IgD-negative memory B cell (primary cell): Measurements from ENCODE around the gene OMG. TPM values are rescaled to one million over a fixed set of nuclear protein-coding genes. Genes with fewer than 3 reads are reported as not detected.

Experiments used
- H3K27ac Mint-ChIP-seq, 3 donors: one replicate each; pipeline ENCODE4 v1.8.0; 2020 to 2022; ENCODE audit warnings: mild to moderate bottlenecking in 3 of 3, mixed read lengths in 3 of 3, moderate library complexity in 1 of 3
- H3K27me3 Mint-ChIP-seq: one replicate; pipeline ENCODE4 v1.8.0; 2021; ENCODE audit warnings: mixed read lengths
- H3K36me3 Mint-ChIP-seq: one replicate; pipeline ENCODE4 v1.8.0; 2020; ENCODE audit warnings: mild to moderate bottlenecking, mixed read lengths
- H3K4me1 Mint-ChIP-seq, 3 donors: one replicate each; pipeline ENCODE4 v1.8.0; 2020 to 2022; ENCODE audit warnings: mixed read lengths in 3 of 3, mild to moderate bottlenecking in 1 of 3
- H3K4me3 Mint-ChIP-seq, 4 donors: one replicate each; pipeline ENCODE4 v1.8.0; 2020 to 2022; ENCODE audit warnings: mild to moderate bottlenecking in 4 of 4, mixed read lengths in 4 of 4, moderate library complexity in 3 of 4
- H3K9me3 Mint-ChIP-seq, 3 donors: one replicate each; pipeline ENCODE4 v1.8.0; 2020 to 2021; ENCODE audit warnings: mixed read lengths in 3 of 3, mild to moderate bottlenecking in 1 of 3
- polyA plus RNA-seq: library from polyadenylated mRNA; unstranded; fragments of 300-500 nt; fragmentation: Illumina TruSeq; gene quantifications from one replicate; pipeline ENCODE4 v1.2.3, GENCODE V29; 2021

The OMG gene
- polyA plus RNA-seq, 1 donor from 2014 or later, result not detected

DNA sequence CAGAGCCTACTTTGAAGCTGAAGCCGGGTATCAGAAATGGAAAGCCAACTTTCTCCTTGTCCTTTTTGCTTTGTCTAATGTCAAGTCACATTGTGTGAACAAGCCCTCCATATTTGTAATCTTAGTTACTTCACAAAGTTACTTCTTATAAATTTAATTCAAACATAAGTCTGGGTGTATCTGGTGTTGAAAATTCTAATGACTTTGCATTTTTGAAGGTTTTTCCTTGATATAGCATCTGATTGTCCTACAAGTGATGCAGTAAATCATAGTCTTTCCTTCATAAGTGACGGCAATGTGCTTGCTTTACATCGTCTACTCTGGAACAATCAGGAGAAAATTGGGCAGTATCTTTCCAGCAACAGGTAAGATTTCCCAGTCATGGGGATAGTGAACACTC lies 36.9 kb downstream of the OMG start:
- no peaks in the 10 kb centered on the region for H3K27me3 Mint-ChIP-seq
- no peak overlapping the region for H3K27ac Mint-ChIP-seq
- no peaks in the 10 kb centered on the region for H3K4me1 Mint-ChIP-seq
- H3K9me3 Mint-ChIP-seq, result no peaks in the 10 kb centered on the region
- no peak overlapping the region for H3K4me3 Mint-ChIP-seq
- peaks cover 1% of the 10 kb centered on the region for H3K36me3 Mint-ChIP-seq

DNA sequence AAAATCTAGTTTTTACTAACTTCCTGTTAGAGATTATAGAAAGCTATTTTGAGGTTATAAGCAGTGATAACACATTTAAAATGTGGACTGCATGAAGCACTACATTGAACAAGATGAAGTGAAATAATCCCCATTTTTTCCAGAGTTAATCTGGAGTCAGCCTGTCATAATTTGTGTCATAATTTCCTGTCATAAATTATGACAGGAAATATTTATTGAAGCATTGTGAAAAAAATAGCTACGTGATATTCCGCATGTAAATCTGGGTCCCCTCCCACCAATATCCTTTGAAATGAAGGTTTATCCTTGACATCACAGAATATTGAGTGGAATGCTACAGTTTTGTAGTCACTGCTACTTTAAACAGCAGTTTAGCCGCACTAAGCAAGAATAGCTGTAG lies 40.1 kb downstream of the OMG start:
- no peak overlapping the region for H3K27ac Mint-ChIP-seq
- no peaks in the 10 kb centered on the region for H3K27me3 Mint-ChIP-seq
- H3K36me3 Mint-ChIP-seq, result peaks cover 1% of the 10 kb centered on the region
- no peak overlapping the region for H3K4me3 Mint-ChIP-seq
- H3K4me1 Mint-ChIP-seq, result no peaks in the 10 kb centered on the region
- no peaks in the 10 kb centered on the region for H3K9me3 Mint-ChIP-seq

DNA sequence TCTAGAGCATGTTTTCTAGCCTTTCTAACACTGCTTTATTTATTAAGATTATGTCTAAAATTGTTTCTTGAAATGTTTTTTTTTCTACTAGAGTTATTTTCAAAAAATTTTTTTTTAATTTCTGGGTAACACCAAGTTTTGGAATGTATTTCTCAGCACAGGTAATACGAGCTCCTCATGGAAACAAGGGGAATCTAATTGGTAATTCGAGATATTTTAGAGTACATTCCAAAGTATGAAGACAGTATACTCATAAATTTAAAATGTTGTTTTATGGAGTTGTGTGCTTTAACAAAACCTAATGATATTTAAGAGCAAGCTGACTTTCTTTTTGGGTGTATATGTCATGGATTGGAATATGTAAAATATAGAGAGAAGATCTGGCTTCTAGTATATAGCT lies 42.4 kb downstream of the OMG start:
- Mint-ChIP-seq H3K27me3 (no peaks in the 10 kb centered on the region), H3K4me3 (no peak overlapping the region), H3K4me1 (peaks cover 6 to 10% (median 8%) of the 10 kb centered on the region in 3 donors), H3K36me3 (no peaks in the 10 kb centered on the region), H3K27ac (no peak overlapping the region), H3K9me3 (no peaks in the 10 kb centered on the region)

DNA sequence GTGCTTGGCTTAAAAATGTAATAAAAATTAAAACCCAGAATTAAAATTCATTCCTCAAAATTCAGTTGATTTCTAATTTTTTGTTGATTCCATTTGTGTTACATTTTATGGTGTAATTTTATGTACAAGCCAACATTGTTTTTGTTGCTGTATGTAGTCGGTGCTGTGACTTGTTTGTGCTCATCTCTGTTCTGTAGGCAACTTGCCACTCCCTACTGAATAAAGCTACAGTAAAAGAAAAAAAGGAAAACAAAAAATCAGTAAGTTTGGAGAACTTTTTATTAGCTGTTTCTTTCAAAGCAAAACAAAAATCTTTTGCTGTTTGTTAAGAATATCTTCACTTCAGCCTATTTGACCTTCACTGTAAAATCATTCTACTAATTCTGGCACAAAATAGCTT lies 44.3 kb downstream of the OMG start:
- Mint-ChIP-seq H3K36me3 (no peaks in the 10 kb centered on the region), H3K9me3 (no peaks in the 10 kb centered on the region), H3K27me3 (no peaks in the 10 kb centered on the region), H3K4me1 (peaks cover 8 to 10% (median 10%) of the 10 kb centered on the region in 3 donors), H3K27ac (no peak overlapping the region), H3K4me3 (no peak overlapping the region)

DNA sequence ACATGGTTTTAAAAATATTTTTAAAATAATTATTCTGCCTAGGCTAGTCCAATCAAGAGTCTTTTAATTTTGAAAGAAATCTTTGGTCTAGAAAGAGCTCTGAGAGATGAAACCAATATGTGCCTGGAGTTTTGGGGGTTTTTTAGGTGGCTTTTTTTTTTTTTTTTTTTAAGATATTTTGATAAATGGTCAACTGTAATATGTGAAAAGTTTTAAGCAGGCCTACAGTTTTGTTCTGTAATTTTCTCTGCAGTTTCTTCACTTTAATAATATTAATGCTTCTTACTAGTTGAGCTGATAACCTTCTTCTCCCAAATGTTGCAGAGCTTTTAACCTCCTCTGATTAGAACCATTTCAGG lies 45.1 kb downstream of the OMG start:
- Mint-ChIP-seq H3K9me3 (no peaks in the 10 kb centered on the region), H3K36me3 (peaks cover 3% of the 10 kb centered on the region), H3K4me1 (peaks cover 10% of the 10 kb centered on the region in 3 donors), H3K27ac (no peak overlapping the region), H3K27me3 (no peaks in the 10 kb centered on the region), H3K4me3 (no peak overlapping the region)

DNA sequence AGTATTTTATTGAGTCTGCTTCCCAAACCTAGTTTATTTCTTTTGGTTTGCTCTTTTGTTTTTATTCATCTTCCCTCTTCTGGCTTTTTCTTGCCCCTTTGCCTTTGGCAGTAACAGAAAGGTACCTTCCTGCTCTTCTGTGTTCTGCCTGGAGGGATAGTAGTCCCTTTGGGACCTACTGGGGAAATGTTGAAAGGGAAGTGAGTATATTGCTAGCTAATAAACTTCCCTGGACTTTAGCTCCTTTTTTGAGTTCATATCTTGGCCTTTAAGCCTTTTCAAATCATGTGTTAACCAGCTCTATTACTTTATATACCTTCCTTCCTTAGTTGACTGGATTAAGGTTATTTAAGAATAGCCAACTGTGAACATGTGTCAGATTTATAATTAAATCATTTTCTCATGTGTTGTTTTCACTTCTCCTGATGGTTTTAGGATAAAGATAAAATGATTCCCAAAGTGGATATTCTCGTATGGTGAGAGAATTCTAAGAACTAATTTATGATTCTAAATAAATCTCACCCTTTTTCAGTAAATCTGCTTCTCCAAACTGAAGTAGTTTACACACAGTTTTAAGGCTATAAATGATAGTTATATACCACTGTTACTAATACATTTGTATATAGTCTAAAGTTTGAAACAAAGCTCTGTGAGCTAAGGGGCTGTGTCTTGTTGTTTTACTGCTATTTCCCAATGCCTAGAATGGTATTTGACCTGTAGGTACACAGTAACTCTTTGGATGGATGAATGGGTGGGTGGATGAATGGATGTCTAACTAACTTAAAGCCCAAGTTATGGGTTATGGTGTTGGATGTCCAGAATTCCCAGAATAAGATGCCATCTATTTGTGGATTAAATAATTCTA lies 45.7 kb downstream of the OMG start:
- Mint-ChIP-seq H3K36me3 (peaks cover 5% of the 10 kb centered on the region), H3K27ac (no peak overlapping the region), H3K4me1 (peaks cover 10% of the 10 kb centered on the region in 3 donors), H3K27me3 (no peaks in the 10 kb centered on the region), H3K4me3 (peak overlapping the region in 1 of 4 donors; percentile 43), H3K9me3 (no peaks in the 10 kb centered on the region)

DNA sequence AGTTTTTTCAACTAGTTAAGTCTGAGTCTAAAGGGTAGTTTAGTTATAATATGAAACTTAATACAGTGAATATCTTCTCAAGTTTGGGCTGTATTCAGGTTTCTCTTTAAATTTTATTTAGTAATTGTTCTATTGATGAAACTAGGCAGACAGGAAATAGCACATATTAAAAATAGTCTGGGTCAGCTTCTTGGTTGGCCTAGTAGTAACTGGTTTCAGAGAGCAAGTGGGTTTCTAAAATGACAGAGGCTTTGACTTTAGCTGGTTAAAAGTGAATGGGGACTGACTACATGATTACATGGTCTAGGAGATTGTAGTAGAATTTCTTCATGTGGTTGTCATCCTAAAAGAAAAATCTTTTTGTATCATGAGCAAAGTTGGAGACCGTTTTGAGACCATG lies 46.8 kb downstream of the OMG start:
- peaks cover 7% of the 10 kb centered on the region for H3K36me3 Mint-ChIP-seq
- peaks cover 10% of the 10 kb centered on the region in 3 donors for H3K4me1 Mint-ChIP-seq
- H3K4me3 Mint-ChIP-seq, result no peak overlapping the region
- no peak overlapping the region for H3K27ac Mint-ChIP-seq
- H3K27me3 Mint-ChIP-seq, result no peaks in the 10 kb centered on the region
- H3K9me3 Mint-ChIP-seq, result no peaks in the 10 kb centered on the region

DNA sequence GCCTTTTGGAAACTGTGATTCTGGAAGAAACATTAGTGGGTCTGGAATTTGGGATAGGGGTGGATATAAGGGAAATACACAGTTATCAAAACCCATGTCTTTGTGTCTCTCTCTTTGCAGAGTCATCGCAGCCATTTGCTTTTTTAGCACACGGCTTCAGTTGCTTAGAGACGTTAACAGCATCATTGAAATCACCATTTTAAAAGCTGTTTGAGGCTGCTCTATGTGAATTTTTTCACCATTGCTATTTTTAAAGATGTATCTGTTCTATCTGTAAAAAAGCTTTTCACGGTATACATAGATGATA lies 47.3 kb downstream of the OMG start:
- H3K27me3 Mint-ChIP-seq, result no peaks in the 10 kb centered on the region
- H3K9me3 Mint-ChIP-seq, result no peaks in the 10 kb centered on the region
- peaks cover 7% of the 10 kb centered on the region for H3K36me3 Mint-ChIP-seq
- no peak overlapping the region for H3K4me3 Mint-ChIP-seq
- no peak overlapping the region for H3K27ac Mint-ChIP-seq
- H3K4me1 Mint-ChIP-seq, result peaks cover 10% of the 10 kb centered on the region in 3 donors

DNA sequence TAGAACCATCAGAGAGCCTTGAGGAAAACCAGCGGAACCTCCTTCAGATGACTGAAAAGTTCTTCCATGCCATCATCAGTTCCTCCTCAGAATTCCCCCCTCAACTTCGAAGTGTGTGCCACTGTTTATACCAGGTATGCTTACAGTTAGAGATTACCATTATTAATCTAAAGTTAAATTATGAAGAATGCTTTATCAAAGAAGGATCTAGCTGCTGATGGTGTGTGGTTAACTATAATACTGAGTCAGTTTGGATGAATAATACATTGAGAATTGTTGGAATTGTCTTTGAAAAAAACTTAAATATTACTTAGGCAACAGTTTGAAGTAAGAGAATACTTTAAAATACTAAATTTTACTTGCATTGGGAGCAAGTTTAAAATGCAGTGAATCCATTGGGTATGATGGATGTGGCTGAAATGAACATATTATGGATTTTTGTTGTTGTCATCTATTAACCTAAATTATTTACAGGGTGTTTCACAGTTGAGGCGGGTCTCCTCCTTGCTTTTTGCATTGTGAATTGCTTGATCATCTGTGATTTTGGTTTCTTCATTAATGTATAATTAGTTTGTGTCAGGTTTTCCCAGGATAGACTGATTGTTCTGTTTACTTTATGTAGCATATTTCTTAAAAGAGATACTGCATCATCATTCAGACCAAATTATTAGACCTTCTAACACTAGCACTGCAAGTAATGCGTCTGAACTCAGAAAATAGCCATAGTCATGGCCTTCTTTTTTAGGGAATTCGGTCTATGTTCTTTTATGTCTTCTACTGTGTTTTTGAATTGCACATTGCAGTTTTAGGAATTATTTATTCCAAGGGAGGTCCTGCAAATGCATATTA lies 47.8 kb downstream of the OMG start:
- peak overlapping the region in 1 of 3 donors; percentile 19 for H3K27ac Mint-ChIP-seq
- no peak overlapping the region for H3K4me3 Mint-ChIP-seq
- peaks cover 10% of the 10 kb centered on the region in 3 donors for H3K4me1 Mint-ChIP-seq
- H3K27me3 Mint-ChIP-seq, result no peaks in the 10 kb centered on the region
- no peaks in the 10 kb centered on the region for H3K9me3 Mint-ChIP-seq
- peaks cover 7% of the 10 kb centered on the region for H3K36me3 Mint-ChIP-seq

Other genes with a start within 250 kb of the OMG start
- gene NF1, start 202.3 kb downstream of the OMG start, polyA plus RNA-seq, result 10.0 TPM
- gene EVI2B, start 16.8 kb upstream of the OMG start, polyA plus RNA-seq, result 192 TPM
- gene EVI2A, start 24.4 kb upstream of the OMG start, polyA plus RNA-seq, result 30.2 TPM
- gene RAB11FIP4, start 94.4 kb upstream of the OMG start, polyA plus RNA-seq, result 21.0 TPM